H1 (cell line): ENCODE measurements around the gene PCCA. TPM values are rescaled to one million over a fixed set of nuclear protein-coding genes. Genes with fewer than 3 reads are reported as not detected.

Source experiments
- CTCF ChIA-PET: fragments of 300-600 bp; sonication (Branson Sonifier 250); formaldehyde crosslinking; loops from one replicate; lab custom pipeline; 2021; ENCODE audit not compliant: partially characterized antibody; lab: Charles Lee
- POLR2A ChIA-PET: fragments of 300-600 bp; sonication (Branson Sonifier 250); formaldehyde crosslinking; loops from one replicate; lab custom pipeline; 2021; ENCODE audit warnings: inconsistent platforms; ENCODE audit not compliant: partially characterized antibody; lab: Charles Lee
- DNase-seq, 2 experiments: peaks; one replicate each; pipeline versions ENCODE4 v3.0.0 to v3.0.0-alpha.2; 2010 to 2022; ENCODE audit warnings: low spot score in 2 of 2, low read depth in 1 of 2, mixed read lengths in 1 of 2
- FAIRE-seq: peaks from 2 replicates; lab custom pipeline; 2011; peaks lifted over from hg19 to GRCh38; lab: Jason Lieb, UNC
- H2AFZ ChIP-seq: 2 replicates; pipeline ENCODE4 v1.8.1; 2012; ENCODE audit warnings: low read length, inconsistent platforms
- H2AK5ac ChIP-seq: 2 replicates; pipeline ENCODE4 v1.6.1; 2013; ENCODE audit warnings: low read depth, low read length
- H2BK120ac ChIP-seq: replicated peaks from 2 replicates; pipeline ENCODE3; 2013; ENCODE audit warnings: low read depth, low read length, inconsistent platforms
- H2BK12ac ChIP-seq: 2 replicates; pipeline ENCODE4 v1.6.1; 2013; ENCODE audit warnings: low read depth, low read length
- H2BK15ac ChIP-seq: 2 replicates; pipeline ENCODE4 v1.6.1; 2013; ENCODE audit warnings: low read length
- H2BK20ac ChIP-seq: 2 replicates; pipeline ENCODE4 v1.6.1; 2013; ENCODE audit warnings: low read length
- H2BK5ac ChIP-seq: 2 replicates; pipeline ENCODE4 v1.6.1; 2013; ENCODE audit warnings: low read depth, low read length
- H3K14ac ChIP-seq: 2 replicates; pipeline ENCODE4 v1.6.1; 2013; ENCODE audit warnings: inconsistent platforms; ENCODE audit not compliant: insufficient read length
- H3K18ac ChIP-seq: 2 replicates; pipeline ENCODE4 v1.6.1; 2013; ENCODE audit warnings: low read length; ENCODE audit errors: extremely low read depth
- H3K23ac ChIP-seq: 2 replicates; pipeline ENCODE4 v1.6.1; 2013; ENCODE audit warnings: inconsistent platforms; ENCODE audit not compliant: insufficient read length
- H3K23me2 ChIP-seq: 2 replicates; pipeline ENCODE4 v1.6.1; 2013; ENCODE audit warnings: low read depth, low read length
- H3K27ac ChIP-seq: 2 replicates; pipeline ENCODE4 v1.6.1; 2011; ENCODE audit warnings: low read depth, low read length, inconsistent platforms
- H3K27me3 ChIP-seq, 4 experiments: replicated peaks in 1 of 4; 1 replicate in 1 of 4; 2 replicates in 3 of 4; pipeline versions ENCODE4 v1.6.1 to v1.8.1; 2011 to 2013; ENCODE audit warnings: low read length in 3 of 4, mild to moderate bottlenecking in 3 of 4, inconsistent platforms in 2 of 4, mixed read lengths in 2 of 4, moderate library complexity in 1 of 4; ENCODE audit not compliant: control insufficient read depth in 3 of 4, insufficient read depth in 3 of 4; ENCODE audit errors: extremely low read depth in 1 of 4
- H3K36me3 ChIP-seq, 4 experiments: 2 replicates each; pipeline versions ENCODE4 v1.6.1 to v1.8.1; 2011 to 2013; ENCODE audit warnings: mild to moderate bottlenecking in 4 of 4, low read length in 3 of 4, moderate library complexity in 2 of 4, control low read depth in 1 of 4, inconsistent platforms in 1 of 4; ENCODE audit not compliant: insufficient read depth in 4 of 4, control insufficient read depth in 2 of 4
- H3K4ac ChIP-seq: replicated peaks from 2 replicates; pipeline ENCODE3; 2013; ENCODE audit warnings: low read length, low read depth, mixed read lengths, inconsistent platforms; ENCODE audit not compliant: insufficient read length
- H3K4me1 ChIP-seq, 4 experiments: replicated peaks in 1 of 4; 1 replicate in 1 of 4; 2 replicates in 3 of 4; pipeline versions ENCODE4 v1.6.1 to v1.8.1; 2011 to 2013; ENCODE audit warnings: low read length in 3 of 4, inconsistent platforms in 2 of 4, mixed read lengths in 1 of 4; ENCODE audit not compliant: insufficient read depth in 4 of 4, control insufficient read depth in 3 of 4
- H3K4me2 ChIP-seq, 2 experiments: 2 replicates each; pipeline versions ENCODE4 v1.6.1 to v1.8.1; 2011 to 2013; ENCODE audit warnings: low read depth in 2 of 2, low read length in 2 of 2, control low read depth in 1 of 2, inconsistent platforms in 1 of 2, mild to moderate bottlenecking in 1 of 2; ENCODE audit not compliant: insufficient read depth in 1 of 2
- H3K4me3 ChIP-seq, 4 experiments: fragments of 200-600, 300-600 bp in 1 of 4; sonication (generic), shearing (Covaris generic), sonication (Bioruptor Twin) in 1 of 4; 2 replicates each; pipeline versions ENCODE4 v1.5.1 to v1.8.1; 2011 to 2016; ENCODE audit warnings: low read length in 4 of 4, low read depth in 3 of 4, control low read depth in 2 of 4, inconsistent platforms in 2 of 4, mild to moderate bottlenecking in 2 of 4, mixed read lengths in 1 of 4, moderate library complexity in 1 of 4; ENCODE audit not compliant: insufficient read depth in 2 of 4; ENCODE audit errors: extremely low read depth in 1 of 4
- H3K56ac ChIP-seq: replicated peaks from 2 replicates; pipeline ENCODE3; 2013; ENCODE audit warnings: low read depth, mild to moderate bottlenecking, mixed read lengths, low read length, inconsistent platforms; ENCODE audit not compliant: insufficient read length
- H3K79me1 ChIP-seq: 2 replicates; pipeline ENCODE4 v1.6.1; 2013; ENCODE audit warnings: low read depth, low read length, control low read depth
- H3K79me2 ChIP-seq, 2 experiments: 2 replicates each; pipeline versions ENCODE4 v1.6.1 to v1.8.1; 2012 to 2013; ENCODE audit warnings: low read length in 2 of 2, mild to moderate bottlenecking in 2 of 2, inconsistent platforms in 1 of 2; ENCODE audit not compliant: insufficient read depth in 2 of 2, control insufficient read depth in 1 of 2
- H3K9ac ChIP-seq, 4 experiments: replicated peaks in 1 of 4; 1 replicate in 1 of 4; 2 replicates in 3 of 4; pipeline versions ENCODE4 v1.6.1 to v1.8.1; 2011 to 2013; ENCODE audit warnings: low read depth in 3 of 4, low read length in 3 of 4, control low read depth in 2 of 4, mild to moderate bottlenecking in 2 of 4, moderate library complexity in 2 of 4, inconsistent platforms in 1 of 4; ENCODE audit errors: extremely low read depth in 1 of 4
- H3K9me3 ChIP-seq, 2 experiments: 2 replicates each; pipeline versions ENCODE4 v1.6.1 to v1.8.1; 2012 to 2013; ENCODE audit warnings: mild to moderate bottlenecking in 2 of 2, moderate library complexity in 2 of 2, control low read depth in 1 of 2, inconsistent platforms in 1 of 2, low read depth in 1 of 2, low read length in 1 of 2, mixed read lengths in 1 of 2; ENCODE audit not compliant: insufficient read depth in 2 of 2
- H4K20me1 ChIP-seq, 2 experiments: replicated peaks in 1 of 2; 2 replicates each; pipeline versions ENCODE3 to v1.8.1; 2011 to 2013; ENCODE audit warnings: inconsistent platforms in 2 of 2, low read length in 2 of 2, mild to moderate bottlenecking in 1 of 2; ENCODE audit not compliant: insufficient read depth in 2 of 2, control insufficient read depth in 1 of 2
- H4K5ac ChIP-seq: 2 replicates; pipeline ENCODE4 v1.6.1; 2013; ENCODE audit warnings: low read length, low read depth, mixed read lengths, inconsistent platforms; ENCODE audit not compliant: insufficient read length
- H4K8ac ChIP-seq: 2 replicates; pipeline ENCODE4 v1.8.0; 2013; ENCODE audit warnings: mild to moderate bottlenecking, moderate library complexity, low read length, inconsistent platforms; ENCODE audit not compliant: insufficient read depth; ENCODE audit errors: extremely low read depth
- H4K91ac ChIP-seq: replicated peaks from 2 replicates; pipeline ENCODE3; 2013; ENCODE audit warnings: low read length, mixed read lengths, inconsistent platforms; ENCODE audit not compliant: insufficient read length
- KDM5A ChIP-seq: fragments of 200-600 bp; IDR thresholded peaks from 2 replicates; pipeline ENCODE4 v1.7.1; 2012; ENCODE audit warnings: mild to moderate bottlenecking, low read length, inconsistent platforms, mixed read lengths
- POLR2AphosphoS5 ChIP-seq: IDR thresholded peaks from 2 replicates; pipeline ENCODE4 v1.6.1; 2011; ENCODE audit warnings: low read depth, low read length
- SIN3A ChIP-seq, 2 experiments: IDR thresholded peaks in 1 of 2; conservative IDR thresholded peaks in 1 of 2; 2 replicates each; pipeline ENCODE4 v1.6.1; 2011 to 2012; ENCODE audit warnings: low read length in 2 of 2, improper control_type of control experiment in 1 of 2, low read depth in 1 of 2, mild to moderate bottlenecking in 1 of 2
- SUZ12 ChIP-seq: fragments of 200-600 bp; sonication (generic); IDR thresholded peaks from 2 replicates; pipeline ENCODE4 v1.6.1; 2012; ENCODE audit warnings: mild to moderate bottlenecking, inconsistent platforms, low read length, moderate library complexity, mixed read lengths
- TAF7 ChIP-seq: optimal IDR thresholded peaks from 2 replicates; pipeline ENCODE3; 2011; ENCODE audit warnings: low read depth, mild to moderate bottlenecking, inconsistent platforms, low read length, moderate library complexity, borderline replicate concordance
- WGBS, 2 experiments: shearing (Covaris generic) in 1 of 2; methylation state at CpG; one replicate each; pipeline versions ENCODE4 v1.1.6 to v1.1.7; 2013 to 2015; ENCODE audit warnings: low lambda C conversion rate in 2 of 2, mixed read lengths in 2 of 2, inconsistent platforms in 1 of 2, low coverage in 1 of 2, missing lambda C conversion rate in 1 of 2; ENCODE audit not compliant: insufficient replicate concordance in 2 of 2, insufficient coverage in 1 of 2, insufficient read length in 1 of 2; ENCODE audit errors: extremely low coverage in 1 of 2, missing lambda C conversion rate in 1 of 2; 5-methylcytosine and 5-hydroxymethylcytosine counted together
- polyA plus RNA-seq, 7 experiments: library from polyadenylated mRNA; depleted of rRNA in 3 of 7; stranded (reverse) in 5 of 7; unstranded in 2 of 7; fragments of >200 nt in 5 of 7; fragments of 200-250 nt in 2 of 7; gene quantifications; 1 replicate in 5 of 7; 2 replicates in 1 of 7; 4 replicates in 1 of 7; pipeline versions ENCODE4 v1.2.1 to v1.2.3, GENCODE V29; 2011 to 2013; ENCODE audit warnings: missing spikeins in 2 of 7, mixed read lengths in 2 of 7
- total RNA-seq: library from RNA; stranded (reverse); fragmentation: NEBNext Ultra II Directional; extraction: Animal tissue kit (Norgen Biotek cat#: 25700); gene quantifications from 2 replicates; pipeline ENCODE4 v1.2.1, GENCODE V29; 2021

PCCA gene
- total and polyA plus RNA-seq, 2 of the 8 experiments (the other 6 are each of a cell fraction or from before 2014, with no cell fraction given): 18.4 to 49.8 TPM

- Histone ChIP-seq H2BK15ac (no peak overlapping the region; the same call in 1 of the 2 replicates), H3K4me3 (no peak overlapping the region), H3K9ac (no peak overlapping the region), H3K4me1 (no peaks in the 10 kb centered on the region; a peak in 1 of 7 replicates), H2BK120ac (no peak overlapping the region), H3K18ac (no peak overlapping the region), H3K23ac (no peak overlapping the region), H3K9me3 (no peaks in the 10 kb centered on the region), H3K56ac (no peak overlapping the region), H2BK12ac (no peak overlapping the region), H3K27me3 (no peaks in the 10 kb centered on the region), H4K5ac (no peak overlapping the region), H4K8ac (no peak overlapping the region), H3K4me2 (no peak overlapping the region), H3K36me3 (no peaks in the 10 kb centered on the region), H3K79me1 (no peaks in the 10 kb centered on the region), H3K23me2 (no peaks in the 10 kb centered on the region), H2AK5ac (no peak overlapping the region), H3K4ac (no peak overlapping the region), H2BK20ac (no peak overlapping the region), H4K20me1 (no peaks in the 10 kb centered on the region), H3K27ac (no peak overlapping the region), H3K79me2 (no peaks in the 10 kb centered on the region), H4K91ac (no peak overlapping the region), H3K14ac (no peak overlapping the region), H2BK5ac (no peak overlapping the region), H2AFZ (no peak overlapping the region)
- 97% methylated on average over 2 of the region's 2 CpGs; no CpG with 5 or more reads in 1 of the 2 experiments for WGBS, 2 experiments
- FAIRE-seq: no peak
- CTCF ChIA-PET: no interaction called here
- POLR2A ChIA-PET: no interaction called here
- DNase-seq: no peak
- TF ChIP-seq SUZ12 (no peak), POLR2AphosphoS5 (no peak), SIN3A (conservative IDR thresholded peaks at IDR 0.05 in 1 of 2, IDR thresholded peaks at IDR 0.05 in 1 of 2; ENCODE audit: low read depth in 1 of 2, low read length in 2 of 2) (no peak), TAF7 (no peak), KDM5A (no peak)
- TF ChIP-seq, all 59 proteins: peak for 0
Measured at GRCh38 chr13:100423375-100423774, 334.5 kb downstream of the PCCA start.
